Osteoblast (primary cell): ENCODE results near the gene ACAP3. TPM values are rescaled to one million over a fixed set of nuclear protein-coding genes. Genes with fewer than 3 reads are reported as not detected.
"Not testable (repeated sequence)": the region's sequence is repeated elsewhere in the genome, so short reads cannot be mapped to it uniquely, and the experiment has no call there.

Experiments used
- DNase-seq: peaks from one replicate; pipeline ENCODE4 v3.0.0; 2011; ENCODE audit warnings: low spot score, mixed read lengths; ENCODE audit not compliant: insufficient read length; ENCODE audit errors: missing footprints
- H2AFZ ChIP-seq: 2 replicates; pipeline ENCODE4 v1.6.0; 2011; ENCODE audit warnings: mild to moderate bottlenecking, low read length
- H3K27ac ChIP-seq: 2 replicates; pipeline ENCODE4 v1.5.1; 2011; ENCODE audit warnings: mild to moderate bottlenecking, low read depth, low read length, moderate library complexity
- H3K27me3 ChIP-seq: 2 replicates; pipeline ENCODE4 v1.6.0; 2012; ENCODE audit warnings: mild to moderate bottlenecking, control low read depth, inconsistent platforms, low read length, moderate library complexity; ENCODE audit not compliant: insufficient read depth
- H3K36me3 ChIP-seq: 2 replicates; pipeline ENCODE4 v1.5.1; 2011; ENCODE audit warnings: mild to moderate bottlenecking, low read length, control low read depth, moderate library complexity; ENCODE audit not compliant: insufficient read depth
- H3K4me1 ChIP-seq: 2 replicates; pipeline ENCODE4 v1.5.1; 2011; ENCODE audit warnings: mild to moderate bottlenecking, low read length, control low read depth, moderate library complexity; ENCODE audit not compliant: insufficient read depth
- H3K4me2 ChIP-seq: 2 replicates; pipeline ENCODE4 v1.6.0; 2011; ENCODE audit warnings: mild to moderate bottlenecking, low read length; ENCODE audit not compliant: insufficient read depth
- H3K4me3 ChIP-seq: fragments of 200-600 bp; sonication (generic); 3 replicates; pipeline ENCODE4 v1.5.1; 2012; ENCODE audit warnings: mild to moderate bottlenecking, low read length, inconsistent platforms; ENCODE audit not compliant: insufficient read depth
- H3K79me2 ChIP-seq: 2 replicates; pipeline ENCODE4 v1.6.0; 2012; ENCODE audit warnings: mild to moderate bottlenecking, low read length, control low read depth, inconsistent platforms; ENCODE audit not compliant: insufficient read depth
- H3K9me3 ChIP-seq: 2 replicates; pipeline ENCODE4 v1.5.1; 2011; ENCODE audit warnings: low read depth, low read length, control low read depth
- H4K20me1 ChIP-seq: 2 replicates; pipeline ENCODE4 v1.6.0; 2012; ENCODE audit warnings: mild to moderate bottlenecking, low read length, control low read depth; ENCODE audit not compliant: insufficient read depth
- total RNA-seq: library from RNA; depleted of rRNA; stranded (reverse); fragments of >200 nt; gene quantifications from 2 replicates; pipeline ENCODE4 v1.2.3, GENCODE V29; 2012
- TF ChIP-seq, protein P1 (sequence below): IDR thresholded peaks from 2 replicates; pipeline ENCODE4 v1.5.1; 2011; ENCODE audit warnings: mild to moderate bottlenecking, low read depth, low read length, moderate library complexity; ENCODE audit errors: extremely low read depth

The ACAP3 gene
- total RNA-seq, 1 donor, result 46.7 TPM

DNA sequence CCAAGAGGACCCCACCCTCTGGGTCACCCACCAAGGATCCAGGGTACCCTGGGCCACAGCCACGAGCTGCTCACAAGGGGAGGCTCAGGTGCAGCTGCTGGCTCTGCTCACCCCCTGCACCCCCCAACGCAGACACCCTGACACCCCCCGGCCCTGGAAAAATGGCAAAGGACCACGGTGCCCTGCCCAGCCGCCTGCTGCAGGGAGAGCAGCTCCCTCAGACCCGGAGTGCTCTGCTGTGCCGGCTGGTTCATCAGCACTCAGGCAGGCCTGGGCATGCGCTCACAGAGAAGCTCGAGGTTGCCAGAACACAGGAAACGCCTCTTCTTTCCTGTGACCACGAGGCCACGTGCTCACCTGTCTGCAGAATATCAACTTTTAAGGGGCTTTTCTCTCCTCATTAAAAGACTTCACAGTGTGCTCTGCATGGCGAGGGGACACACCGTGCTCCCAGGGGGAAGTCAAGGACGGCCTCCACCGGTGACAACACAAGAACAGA lies 56.9 kb downstream of the ACAP3 start:
- no peaks in the 10 kb centered on the region for H3K27me3 ChIP-seq

DNA sequence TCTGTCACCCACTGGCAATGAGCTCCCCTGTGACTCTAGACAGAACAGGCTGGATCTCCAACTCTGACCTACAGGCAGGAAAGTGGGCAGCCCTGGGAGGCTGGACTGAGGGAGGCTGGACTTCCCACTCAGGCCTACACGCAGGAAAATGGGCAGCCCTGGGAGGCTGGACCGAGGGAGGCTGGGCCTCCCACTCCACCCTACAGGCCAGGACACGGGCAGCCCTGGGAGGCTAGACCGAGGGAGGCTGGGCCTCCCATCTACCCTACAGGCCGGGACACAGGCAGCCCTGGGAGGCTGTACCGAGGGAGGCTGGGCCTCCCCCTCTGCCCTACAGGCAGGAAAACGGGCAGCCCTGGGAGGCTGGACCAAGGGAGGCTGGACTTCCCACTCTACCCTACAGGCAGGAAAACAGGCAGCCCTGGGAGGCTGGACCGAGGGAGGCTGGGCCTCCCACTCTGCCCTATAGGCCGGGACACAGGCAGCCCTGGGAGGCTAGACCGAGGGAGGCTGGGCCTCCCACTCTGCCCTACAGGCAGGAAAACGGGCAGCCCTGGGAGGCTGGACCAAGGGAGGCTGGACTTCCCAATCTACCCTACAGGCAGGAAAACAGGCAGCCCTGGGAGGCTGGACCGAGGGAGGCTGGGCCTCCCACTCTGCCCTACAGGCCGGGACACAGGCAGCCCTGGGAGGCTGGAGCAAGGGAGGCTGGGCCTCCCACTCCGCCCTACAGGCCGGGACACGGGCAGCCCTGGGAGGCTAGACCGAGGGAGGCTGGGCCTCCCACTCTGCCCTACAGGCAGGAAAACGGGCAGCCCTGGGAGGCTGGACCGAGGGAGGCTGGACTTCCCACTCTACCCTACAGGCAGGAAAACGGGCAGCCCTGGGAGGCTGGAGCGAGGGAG lies 59.5 kb downstream of the ACAP3 start:
- not testable (repeated sequence) for H3K36me3 ChIP-seq, H3K4me3 ChIP-seq, H2AFZ ChIP-seq, H3K27ac ChIP-seq, H3K4me2 ChIP-seq, H4K20me1 ChIP-seq, H3K79me2 ChIP-seq, DNase-seq, H3K4me1 ChIP-seq, H3K9me3 ChIP-seq, H3K27me3 ChIP-seq

More for the DNA sequence above, 56.9 kb downstream of the ACAP3 start:
- Histone ChIP-seq H3K9me3 (no peaks in the 10 kb centered on the region), H3K4me2 (no peak overlapping the region), H4K20me1 (peaks cover 9% of the 10 kb centered on the region), H3K36me3 (peaks cover 32% of the 10 kb centered on the region), H2AFZ (no peak overlapping the region), H3K79me2 (peaks cover 5% of the 10 kb centered on the region), H3K4me1 (no peaks in the 10 kb centered on the region), H3K27ac (no peak overlapping the region), H3K4me3 (no peak overlapping the region)
- no peak for DNase-seq
- TF ChIP-seq, protein P1, sequence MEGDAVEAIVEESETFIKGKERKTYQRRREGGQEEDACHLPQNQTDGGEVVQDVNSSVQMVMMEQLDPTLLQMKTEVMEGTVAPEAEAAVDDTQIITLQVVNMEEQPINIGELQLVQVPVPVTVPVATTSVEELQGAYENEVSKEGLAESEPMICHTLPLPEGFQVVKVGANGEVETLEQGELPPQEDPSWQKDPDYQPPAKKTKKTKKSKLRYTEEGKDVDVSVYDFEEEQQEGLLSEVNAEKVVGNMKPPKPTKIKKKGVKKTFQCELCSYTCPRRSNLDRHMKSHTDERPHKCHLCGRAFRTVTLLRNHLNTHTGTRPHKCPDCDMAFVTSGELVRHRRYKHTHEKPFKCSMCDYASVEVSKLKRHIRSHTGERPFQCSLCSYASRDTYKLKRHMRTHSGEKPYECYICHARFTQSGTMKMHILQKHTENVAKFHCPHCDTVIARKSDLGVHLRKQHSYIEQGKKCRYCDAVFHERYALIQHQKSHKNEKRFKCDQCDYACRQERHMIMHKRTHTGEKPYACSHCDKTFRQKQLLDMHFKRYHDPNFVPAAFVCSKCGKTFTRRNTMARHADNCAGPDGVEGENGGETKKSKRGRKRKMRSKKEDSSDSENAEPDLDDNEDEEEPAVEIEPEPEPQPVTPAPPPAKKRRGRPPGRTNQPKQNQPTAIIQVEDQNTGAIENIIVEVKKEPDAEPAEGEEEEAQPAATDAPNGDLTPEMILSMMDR, result no peak

DNA sequence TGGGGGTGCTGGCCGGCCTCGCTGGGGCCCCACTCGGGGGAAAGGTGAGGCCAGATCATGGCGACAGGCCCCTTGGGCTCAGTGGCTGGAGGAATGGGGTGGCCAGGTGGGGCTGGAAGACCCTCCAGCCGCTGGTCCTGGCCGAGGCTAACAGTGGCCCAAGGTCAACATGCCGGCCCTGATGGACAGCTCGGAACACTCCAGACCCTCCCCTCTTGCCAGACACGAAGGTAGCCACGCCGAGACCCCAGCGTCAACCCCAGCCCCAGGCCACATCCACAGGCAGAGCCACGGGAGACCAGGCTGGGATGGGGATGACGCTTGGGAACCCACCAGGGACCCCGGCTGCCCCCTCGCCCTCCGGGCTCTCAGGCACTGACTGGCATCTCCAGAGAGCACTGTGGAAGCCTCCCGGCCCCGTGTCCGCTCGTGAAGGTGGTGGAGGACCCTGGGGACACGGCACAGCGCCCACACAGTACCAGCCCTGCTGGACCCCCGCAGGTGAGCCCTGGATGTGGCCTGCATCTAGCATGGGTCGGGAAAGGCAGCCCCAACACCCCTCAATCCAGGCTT lies 60.3 kb downstream of the ACAP3 start:
- Histone ChIP-seq H3K4me2 (no peak overlapping the region), H4K20me1 (peaks cover 8% of the 10 kb centered on the region), H3K4me3 (no peak overlapping the region), H3K36me3 (peaks cover 2% of the 10 kb centered on the region), H2AFZ (no peak overlapping the region), H3K79me2 (no peaks in the 10 kb centered on the region), H3K27ac (no peak overlapping the region), H3K27me3 (no peaks in the 10 kb centered on the region), H3K4me1 (no peaks in the 10 kb centered on the region), H3K9me3 (no peaks in the 10 kb centered on the region)
- peak; percentile 88 for DNase-seq
- TF ChIP-seq, protein P1, result no peak

DNA sequence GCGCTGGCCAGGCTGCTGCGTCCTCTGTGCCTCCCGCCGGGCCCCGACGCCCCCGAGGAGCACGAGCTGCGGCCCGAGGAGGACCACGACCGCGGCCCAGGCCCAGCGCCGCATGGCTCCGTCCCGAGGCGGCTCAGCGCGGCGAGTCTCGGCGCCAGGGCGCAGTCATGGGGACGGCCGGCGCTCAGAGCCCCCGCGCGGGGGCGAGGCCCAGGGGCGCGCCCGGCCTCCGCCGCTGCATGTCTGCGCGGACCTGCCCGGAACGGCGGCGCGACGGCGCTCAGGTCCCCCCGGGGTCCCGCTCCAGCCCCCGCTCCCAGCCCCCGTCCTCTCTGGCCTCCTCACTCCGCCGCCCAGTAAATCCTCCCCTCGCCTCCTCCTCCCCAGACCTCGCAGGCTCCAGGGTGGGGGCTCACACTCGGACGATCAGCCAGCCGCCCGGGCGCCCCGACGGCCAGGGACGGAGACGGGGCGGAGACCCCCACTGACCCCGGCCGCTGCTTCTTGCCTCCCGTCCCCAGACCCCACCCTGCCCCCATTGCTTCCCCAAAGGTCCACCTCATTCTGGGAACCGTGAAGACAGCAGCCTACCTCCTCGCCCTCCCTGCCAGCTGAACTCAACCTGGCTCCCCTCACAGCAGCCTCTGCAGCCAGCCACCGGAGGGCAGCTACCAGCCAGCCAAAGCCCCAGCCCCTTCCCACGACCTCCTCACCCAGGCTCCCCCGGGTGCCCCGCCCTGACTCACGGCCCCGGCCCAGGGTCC lies 61.0 kb downstream of the ACAP3 start, which contains the start of gene C1QTNF12:
TSS of gene C1QTNF12 (minus strand) at position 146 of the 764 bp plus-strand sequence. CDS start at position 114, 32 bp downstream.
- no peaks in the 10 kb centered on the region for H3K79me2 ChIP-seq
- peaks cover 8% of the 10 kb centered on the region for H4K20me1 ChIP-seq
- H3K36me3 ChIP-seq, result no peaks in the 10 kb centered on the region
- no peaks in the 10 kb centered on the region for H3K27me3 ChIP-seq
- TF ChIP-seq, protein P1, result no peak
- no peak within 1 kb of the TSS for H3K27ac ChIP-seq
- no peak within 1 kb of the TSS for H3K4me2 ChIP-seq
- H3K4me3 ChIP-seq, result peak within 1 kb of the TSS; percentile 22
- no peaks in the 10 kb centered on the region for H3K4me1 ChIP-seq
- H2AFZ ChIP-seq, result no peak within 1 kb of the TSS
- DNase-seq, result peak; percentile 92
- H3K9me3 ChIP-seq, result no peaks in the 10 kb centered on the region
